HPDE6-E6E7 (cell line): ENCODE results near the gene SPATS2L.
A peak's percentile ranks its signal among the peaks of the same experiment; 100 is the strongest.

Experiments
- DNase-seq: peaks from one replicate; pipeline ENCODE4 v3.0.0; 2011; ENCODE audit warnings: missing footprints; ENCODE audit errors: extremely low spot score

The SPATS2L gene

DNA sequence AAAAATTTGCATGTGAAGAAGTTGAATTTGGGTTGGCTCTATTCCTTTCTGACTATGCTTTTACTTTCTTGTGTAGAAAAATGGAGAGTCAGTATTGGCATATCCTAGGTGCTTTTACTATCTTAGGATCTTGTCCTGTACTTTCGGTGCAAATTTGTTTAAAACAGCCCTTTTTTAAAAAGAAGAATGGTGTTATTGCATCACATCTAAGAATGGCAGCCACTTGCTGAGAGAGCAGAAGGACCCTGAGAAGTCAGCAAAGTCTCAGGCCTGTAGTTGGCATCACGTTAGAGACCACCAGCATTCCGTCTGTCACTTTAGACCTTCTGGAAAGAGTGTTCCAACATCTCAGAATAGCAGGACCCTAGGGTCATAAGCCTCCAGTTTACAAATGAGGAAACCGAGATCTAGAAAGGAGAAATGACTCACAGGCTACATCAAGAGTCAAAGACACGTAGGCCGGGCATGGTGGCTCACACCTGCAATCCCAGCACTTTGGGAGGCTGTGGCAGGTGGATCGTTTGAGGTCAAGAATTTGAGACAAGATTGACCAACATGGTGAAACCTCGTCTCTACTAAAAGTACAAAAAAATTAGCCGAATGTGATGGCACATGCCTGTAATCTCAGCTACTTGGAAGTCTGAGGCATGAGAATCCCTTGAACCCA lies 42.5 kb downstream of the SPATS2L start:
- DNase-seq, result no peak

DNA sequence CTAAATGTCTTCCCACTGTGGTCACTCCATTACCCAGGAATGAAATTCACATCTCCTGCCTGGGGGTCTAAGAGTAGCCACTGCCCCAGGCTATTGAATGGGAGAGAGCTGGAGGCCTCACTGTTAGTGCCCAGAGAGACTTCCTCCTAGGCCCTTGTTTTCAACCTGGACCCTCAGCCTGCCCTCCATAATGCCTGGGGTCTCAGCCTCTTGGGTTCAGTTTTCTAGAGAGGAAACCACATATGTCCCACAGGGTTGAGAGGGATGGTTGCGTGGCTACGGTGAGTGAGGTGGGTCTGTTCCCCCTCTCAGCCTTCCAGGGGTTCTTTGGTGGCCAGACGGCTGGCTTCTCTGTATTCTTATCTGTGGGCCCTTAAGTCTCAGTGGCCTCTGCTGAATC lies 43.4 kb downstream of the SPATS2L start:
- DNase-seq, result no peak

DNA sequence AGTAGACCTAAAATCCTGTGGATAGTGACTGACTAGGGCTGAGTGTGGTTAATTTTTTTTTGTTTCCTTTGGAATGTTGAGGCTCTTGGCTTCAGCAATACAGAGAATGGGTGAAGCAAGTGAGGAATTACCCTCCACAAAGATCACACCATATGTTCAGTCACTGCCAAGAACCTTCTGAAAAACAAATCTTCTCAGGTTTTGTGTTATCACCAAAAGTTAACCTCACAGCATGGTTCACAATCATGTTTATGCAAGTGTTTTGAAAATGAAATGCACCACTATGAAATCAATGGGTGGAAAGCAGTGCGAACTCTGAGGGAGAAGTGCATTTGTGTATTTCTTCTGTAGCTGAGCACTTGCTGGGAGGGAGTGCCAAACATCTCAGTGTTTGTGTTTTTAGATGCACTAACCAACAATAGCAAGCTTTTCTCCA lies 44.4 kb downstream of the SPATS2L start:
- no peak for DNase-seq

DNA sequence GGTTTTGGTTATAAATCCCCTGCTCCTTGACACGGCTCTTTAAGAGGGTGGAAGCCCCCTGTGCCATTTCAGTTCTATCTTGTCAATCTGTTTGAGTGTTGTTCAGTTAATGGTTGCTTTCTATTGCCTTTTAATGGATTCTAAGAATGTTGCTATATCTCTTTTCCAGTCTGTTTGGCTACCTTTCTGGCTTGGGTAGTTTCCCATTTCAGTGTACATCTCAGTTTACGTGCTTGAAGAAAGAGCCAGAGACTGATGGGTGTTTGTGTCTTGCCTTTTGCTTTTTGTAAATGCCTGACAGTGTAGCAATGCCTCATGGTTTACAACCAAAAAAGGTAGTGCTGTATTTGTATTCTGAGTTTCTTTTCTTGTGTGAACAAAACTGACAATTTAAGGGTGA lies 45.3 kb downstream of the SPATS2L start:
- DNase-seq, result no peak

DNA sequence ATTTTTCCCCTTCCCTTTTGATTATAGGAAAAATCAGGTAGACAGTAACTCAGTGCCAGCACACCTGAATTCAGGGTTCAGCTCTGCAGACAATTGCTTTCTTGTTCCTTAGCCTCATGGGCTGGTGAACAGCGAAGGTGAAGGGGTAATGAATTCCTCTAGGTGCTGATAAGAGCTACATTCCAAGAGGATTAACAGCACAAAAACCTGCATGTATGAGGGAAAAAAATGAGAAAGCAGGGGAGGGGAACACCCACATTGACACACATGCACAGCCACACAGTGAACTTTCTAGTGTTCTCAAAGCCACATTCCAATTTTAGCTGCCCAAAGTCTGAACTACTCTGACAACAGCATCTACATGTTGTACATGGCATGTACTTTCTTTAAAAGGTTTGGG lies 46.1 kb downstream of the SPATS2L start:
- peak; percentile 45 for DNase-seq

DNA sequence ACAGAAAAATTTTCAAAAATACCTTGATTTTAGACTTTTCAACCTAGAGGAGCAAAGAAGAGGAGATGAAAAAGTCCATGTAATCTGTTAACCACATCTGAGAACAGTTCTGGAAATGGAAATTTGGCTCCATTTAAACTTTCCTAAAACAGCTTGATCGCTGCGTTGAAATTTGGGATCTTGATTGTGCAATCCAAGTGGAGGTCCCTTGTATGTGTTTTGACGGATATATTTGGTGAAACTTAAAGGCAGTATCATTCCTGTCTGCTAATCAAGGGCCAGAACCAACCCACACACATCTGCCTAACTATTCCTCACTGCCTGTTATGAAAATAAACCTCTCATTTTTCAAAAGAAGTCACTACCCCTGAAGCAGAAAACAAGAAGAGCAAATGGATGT lies 46.6 kb downstream of the SPATS2L start:
- no peak for DNase-seq

DNA sequence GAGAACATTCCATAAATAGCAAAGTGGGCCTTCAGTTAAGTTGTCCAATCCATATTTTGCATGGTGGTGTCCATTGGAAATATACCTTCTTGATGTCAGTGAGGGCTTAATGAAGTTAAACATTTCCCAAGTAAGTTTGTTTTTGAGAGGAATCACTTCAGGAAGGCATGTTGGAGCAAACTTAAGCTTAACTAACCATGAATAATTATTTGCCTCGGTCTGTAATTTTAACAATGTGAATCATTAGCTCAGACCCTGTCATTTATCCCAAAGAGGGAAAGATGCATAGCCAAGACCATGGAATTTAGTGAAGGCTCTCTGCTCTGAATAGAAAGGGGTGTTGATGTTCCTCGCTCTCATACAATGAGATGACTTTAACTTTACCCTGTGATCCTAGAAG lies 47.4 kb downstream of the SPATS2L start:
- no peak for DNase-seq

DNA sequence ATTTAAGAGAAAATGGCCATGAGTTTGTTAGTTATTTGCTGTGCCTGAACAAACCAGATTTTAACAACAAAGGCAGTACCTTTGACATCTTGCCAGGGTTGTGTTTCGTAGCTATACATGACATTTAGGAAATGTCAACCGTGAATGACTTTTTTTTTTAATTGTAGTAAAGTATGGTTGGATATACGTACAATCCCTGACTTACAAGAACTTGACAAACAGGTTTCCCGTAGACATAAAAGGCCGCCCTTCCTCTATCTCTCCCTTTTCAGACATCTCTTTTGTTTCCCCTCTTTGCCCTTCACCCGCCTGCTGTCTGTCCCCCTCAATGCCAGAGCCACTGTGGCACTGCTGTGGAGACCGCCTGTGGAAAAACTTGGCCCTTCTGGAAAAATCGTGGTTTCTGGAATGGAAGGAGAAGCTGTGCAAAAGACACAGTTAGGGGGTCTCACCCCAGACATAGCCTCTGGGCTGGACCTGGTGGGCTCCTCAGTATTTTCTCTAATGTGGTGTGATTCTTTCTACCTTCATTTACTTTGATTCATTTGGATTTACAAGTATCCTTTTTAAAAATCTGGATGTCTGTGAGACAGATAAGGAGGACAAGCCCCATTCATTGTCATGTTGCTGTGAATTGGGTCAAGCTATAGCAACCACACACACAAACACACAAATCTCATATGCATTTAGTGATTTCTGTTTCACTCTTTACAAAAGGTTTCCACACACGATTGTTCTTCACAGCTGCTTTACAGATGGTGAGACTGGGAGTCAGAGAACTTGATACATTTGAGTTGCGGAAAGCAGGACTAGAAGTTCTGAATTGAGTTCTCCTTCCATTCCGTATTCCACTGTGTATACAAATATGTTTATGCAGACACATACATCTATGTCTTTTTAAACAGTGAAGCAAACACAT lies 48.6 kb downstream of the SPATS2L start:
- no peak for DNase-seq

DNA sequence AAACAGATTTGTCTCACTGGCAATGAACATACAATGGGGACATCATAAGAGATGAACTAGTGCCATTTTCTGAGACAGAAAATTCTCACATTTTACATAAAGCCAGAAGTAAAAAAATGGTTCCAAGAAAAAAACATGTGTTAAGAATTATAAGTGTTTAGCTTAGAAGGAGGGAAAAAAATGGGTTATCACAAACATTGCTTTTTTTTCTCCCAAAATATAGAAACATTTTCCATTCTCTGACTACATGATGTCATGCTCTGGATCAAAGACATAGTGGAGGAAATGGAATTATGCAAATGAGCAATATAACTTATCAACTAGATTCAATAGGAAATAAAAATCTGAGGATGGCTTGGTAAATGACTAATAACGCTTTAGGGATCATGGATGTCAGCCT lies 49.8 kb downstream of the SPATS2L start:
- DNase-seq, result no peak

DNA sequence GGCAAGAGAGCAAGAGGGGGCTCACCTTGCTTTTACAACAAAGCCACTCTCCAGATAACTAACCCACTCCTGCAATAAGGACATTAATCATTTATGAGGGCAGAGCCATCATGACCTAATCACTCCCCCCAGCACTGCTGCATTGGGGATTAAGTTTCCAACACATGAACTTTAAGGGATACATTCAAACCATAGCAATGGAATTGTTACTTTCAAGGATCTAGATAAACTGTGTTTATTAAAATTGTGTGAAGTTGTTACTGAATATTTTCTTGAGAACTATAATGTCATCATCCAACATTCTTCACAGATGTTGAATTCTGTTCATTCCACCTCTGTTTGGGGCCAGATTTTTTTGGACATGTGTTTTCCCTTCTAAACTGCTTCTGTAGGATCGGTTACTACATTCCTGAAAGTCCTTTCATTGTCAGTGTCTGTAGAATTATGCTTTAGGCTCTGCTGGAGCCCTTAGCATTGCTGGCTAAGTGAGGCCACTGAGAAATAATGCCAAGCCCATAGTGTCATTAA lies 50.4 kb downstream of the SPATS2L start:
- no peak for DNase-seq

DNA sequence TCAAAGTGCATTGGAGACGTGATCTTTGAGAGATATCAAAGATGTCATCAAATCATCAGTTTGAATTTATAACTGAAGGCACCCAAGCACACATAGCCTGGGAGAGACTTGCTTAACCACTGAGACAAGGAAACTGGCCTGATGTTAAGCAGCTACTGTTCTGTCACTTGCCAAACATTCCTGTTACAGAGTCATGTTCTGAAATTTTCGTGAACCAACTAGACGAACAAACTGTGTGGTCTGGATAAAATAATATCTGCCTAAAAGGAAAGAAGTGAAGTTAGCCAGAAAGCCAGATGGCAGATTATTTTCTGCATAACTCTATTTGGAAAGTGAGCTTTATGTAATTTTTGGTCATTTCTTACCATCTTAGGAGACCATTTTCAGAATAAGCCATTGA lies 51.4 kb downstream of the SPATS2L start:
- no peak for DNase-seq

DNA sequence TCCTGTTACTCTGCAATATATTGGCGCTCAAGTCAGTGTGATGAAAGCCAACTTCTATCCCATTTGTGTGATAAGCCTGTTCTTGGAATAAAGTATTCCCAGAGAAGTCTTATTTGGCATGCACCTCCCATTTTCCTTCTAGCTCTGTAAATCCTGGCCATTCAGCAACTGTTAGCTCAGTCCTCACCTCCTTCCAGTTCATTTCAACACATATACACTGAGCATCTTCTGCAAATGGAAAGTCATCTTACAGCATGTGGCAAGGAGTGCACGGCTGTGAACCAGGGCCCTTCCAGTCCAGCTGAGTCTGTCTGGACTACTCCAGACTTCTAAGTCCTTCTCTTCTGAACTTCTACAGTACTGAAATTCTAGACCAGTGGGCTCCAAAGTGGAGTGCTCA lies 53.1 kb downstream of the SPATS2L start:
- DNase-seq, result no peak

DNA sequence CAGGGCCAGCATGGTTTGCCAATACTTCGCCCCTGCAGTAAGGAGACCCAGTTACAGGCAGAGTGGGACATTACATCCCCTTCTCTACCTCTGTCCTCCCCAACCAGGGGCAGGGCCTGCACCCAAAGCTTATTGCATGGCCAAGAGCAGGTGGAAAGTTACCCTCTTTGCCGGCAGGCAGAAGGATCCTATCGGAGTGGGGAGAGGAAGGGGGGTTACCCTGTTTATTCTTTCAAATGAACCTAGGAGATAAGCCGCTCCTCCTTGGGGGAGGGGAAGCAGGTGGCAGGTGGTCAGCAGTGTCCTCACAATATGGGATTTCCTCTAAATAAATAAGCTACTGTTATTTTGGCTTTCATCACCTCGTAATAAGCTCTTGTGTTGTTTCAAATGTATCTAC lies 53.9 kb downstream of the SPATS2L start:
- no peak for DNase-seq

DNA sequence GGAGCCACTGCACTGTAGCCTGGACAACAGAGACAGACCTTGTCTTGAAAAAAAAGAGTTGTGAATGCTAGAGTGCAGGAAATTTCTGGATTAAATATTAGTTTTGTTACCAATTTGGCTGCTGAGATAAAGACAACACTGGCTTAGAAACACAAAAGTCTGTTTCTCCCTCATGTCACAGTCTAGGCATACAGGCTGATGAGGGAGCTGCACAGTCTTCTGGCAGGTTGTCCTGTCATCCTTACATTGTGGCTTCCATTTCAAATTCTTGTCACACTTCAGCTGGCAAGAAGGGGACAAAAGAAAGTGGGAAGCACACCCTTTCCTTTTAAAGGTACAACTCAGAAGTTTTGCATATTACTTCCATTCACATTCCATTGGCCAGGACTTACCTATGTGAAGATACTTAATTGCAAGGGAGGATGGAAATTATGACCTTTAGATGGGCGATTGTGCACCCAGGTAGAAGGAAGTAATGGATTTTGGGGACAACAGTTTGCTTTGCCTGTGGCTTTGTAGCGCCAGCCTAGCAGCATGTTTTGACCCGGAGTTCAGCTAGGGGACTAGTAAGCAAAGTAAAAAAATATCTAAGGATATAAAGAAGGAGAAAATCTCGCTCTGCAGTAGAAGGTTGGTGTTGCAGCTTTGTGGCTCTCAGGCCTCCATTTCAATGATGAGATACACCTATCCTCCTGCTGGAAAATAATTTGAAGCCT lies 55.9 kb downstream of the SPATS2L start:
- DNase-seq, result no peak

DNA sequence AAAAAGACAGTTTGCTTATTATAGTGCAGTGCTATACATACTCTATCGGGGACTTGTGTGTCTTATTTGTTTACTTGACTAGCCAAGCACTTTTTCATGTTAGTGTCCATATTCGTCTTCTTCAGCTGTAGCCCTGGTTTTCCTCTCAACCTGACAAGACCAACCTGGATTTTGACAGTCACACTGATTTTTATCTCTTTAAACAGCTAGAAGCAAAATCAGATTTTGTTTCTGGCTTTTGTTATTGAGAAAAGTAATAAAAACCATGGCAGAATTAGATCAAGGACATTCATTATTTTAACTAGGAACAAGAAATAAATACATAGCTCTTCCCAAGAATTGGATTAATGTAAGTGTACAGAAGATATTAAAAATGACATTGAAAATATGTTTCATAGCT lies 56.8 kb downstream of the SPATS2L start:
- no peak for DNase-seq

DNA sequence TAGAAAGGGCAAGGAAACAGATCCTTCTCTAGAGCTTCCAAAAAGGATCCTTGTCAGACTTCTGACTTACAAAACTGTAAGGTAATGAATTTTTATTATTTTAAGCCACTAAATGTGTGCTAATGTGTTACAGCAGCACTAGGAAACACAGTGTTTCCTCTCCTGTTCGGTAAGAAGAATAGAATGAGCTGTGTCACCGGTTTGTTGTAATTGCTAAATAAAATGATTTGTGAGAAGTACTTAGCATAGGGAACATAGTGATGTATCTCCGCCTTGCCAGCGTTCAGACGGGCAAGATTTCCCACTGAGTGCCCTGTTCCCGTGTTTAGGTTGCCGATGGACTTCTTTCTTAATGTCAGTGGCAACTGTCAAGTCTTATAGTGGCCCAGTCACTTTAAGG lies 57.6 kb downstream of the SPATS2L start:
- DNase-seq, result no peak

DNA sequence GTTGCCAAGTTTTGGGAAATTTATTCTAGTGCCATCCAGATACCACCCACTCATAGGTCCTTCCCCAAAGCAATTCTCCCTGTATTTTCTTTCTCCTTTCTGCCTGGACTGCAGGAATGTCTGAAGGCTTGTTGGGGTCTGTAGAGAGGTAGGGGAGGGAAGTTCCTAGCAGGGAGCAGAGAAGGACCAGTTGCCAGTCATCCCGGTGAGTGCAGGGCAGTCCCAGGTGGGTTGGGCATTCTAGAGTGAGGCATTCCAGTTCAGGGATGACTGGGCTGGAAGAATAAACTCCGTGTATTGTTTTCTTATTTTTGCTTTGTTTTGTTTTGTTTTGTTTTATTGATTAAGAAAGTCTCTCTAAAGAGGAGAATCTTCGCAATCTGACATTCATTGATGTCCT lies 58.1 kb downstream of the SPATS2L start:
- no peak for DNase-seq

DNA sequence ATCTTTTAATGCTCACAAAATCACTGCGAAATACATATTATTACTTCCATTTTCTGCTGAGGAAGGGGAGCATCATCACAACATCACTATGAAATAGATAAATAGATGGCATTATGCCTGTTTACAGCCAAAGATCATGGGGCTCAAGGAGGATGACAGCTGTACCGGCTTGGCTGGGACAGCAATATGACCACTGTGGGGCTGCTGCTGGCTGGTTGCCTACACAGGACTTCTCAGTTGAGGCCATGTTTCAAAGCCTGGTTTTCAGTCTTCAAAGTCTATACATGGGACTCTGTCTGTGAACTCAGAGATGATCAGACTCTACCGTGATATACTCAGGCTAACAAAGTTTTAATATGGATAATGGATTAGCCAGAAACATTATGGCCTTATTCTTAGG lies 58.7 kb downstream of the SPATS2L start:
- DNase-seq, result no peak

DNA sequence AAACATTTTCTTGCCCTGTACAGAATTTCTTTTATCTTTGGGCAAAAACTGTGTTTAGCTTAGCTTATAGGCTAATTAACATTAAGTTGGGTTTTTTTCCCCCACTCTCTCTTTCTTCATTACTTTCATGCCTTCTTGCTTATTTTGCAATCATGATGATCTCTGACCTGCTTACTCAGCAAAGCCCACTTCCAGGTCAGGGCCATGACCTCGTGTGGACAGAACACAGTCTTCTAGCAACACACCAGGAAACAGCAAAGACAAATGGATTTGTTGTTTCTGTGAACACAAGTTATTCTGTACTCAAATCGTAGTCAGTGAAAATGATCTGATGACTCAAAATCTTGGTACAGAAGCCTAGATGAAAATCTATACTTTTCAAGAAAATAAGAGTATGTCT lies 60.7 kb downstream of the SPATS2L start:
- DNase-seq, result no peak

DNA sequence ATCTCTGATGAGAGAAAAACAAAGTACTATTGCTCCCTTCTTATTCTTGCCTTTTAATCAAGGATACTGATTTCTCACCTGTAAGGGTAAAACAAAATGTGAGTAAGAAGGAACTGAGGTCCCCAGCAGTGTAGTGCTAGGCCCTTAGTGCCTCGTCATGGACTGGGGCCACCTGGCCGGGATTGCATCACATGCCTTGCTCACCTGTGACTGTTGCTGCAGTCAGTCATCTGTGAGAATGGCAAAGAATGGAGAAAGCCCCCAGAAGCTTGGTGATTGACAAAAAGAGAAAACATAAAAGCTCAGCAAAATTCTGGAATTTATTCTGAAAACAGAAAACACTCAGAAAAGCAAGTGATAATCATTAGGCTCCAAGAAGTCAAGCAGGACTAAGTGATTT lies 63.4 kb downstream of the SPATS2L start:
- DNase-seq, result no peak

DNA sequence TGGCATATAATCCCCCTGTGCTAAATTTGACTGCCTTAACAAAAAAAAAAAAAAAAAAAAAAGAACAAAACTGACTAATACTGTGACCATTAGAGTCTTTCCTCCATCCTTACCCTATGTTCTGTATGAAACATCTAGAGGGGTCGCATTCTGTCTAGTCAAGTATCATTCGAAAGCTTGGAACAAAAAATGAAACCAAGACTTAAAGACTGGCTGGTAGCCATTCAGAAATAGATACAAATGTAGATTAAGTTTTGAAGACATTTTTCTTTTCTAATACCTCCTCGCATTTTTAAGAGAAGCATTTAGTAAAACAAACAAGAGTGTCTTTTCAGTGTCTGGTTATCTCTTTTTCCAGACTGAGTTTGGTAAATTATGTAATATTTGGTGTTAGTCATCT lies 66.7 kb downstream of the SPATS2L start:
- DNase-seq, result no peak

DNA sequence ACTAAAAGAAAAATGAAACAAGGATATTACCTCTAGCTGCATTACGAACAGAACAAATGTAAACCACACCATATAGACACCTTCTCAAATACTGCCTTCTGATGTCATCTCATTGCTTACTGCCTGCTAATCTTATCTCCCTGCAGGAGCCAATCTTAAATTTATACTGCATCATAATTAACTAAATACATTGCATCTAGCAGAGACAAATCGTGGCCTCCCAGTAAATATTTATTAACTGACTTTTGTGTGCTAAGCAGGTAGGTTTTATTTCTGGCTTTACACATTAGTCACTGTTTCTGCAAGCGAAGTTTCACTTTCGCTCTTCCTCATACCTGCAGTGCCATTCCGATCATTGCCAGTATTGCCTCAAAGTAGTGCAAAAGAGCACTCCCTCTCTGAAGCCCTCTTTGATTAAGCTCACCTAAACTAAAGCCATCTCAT lies 67.5 kb downstream of the SPATS2L start:
- no peak for DNase-seq
